AG04450 (cell line): Measurements from ENCODE around the gene MAD1L1. TPM values are rescaled to one million over a fixed set of nuclear protein-coding genes. Genes with fewer than 3 reads are reported as not detected.

Experiments
- CTCF ChIA-PET: fragments of 300-600, 350-600 bp; formaldehyde crosslinking; extraction: SDS; loops from one replicate; lab custom pipeline; 2022; ENCODE audit warnings: antibody characterized with exemption, inconsistent platforms; lab: Charles Lee
- POLR2A ChIA-PET: fragments of 350-600 bp; formaldehyde crosslinking; extraction: SDS; loops from one replicate; lab custom pipeline; 2021; ENCODE audit warnings: antibody characterized with exemption, inconsistent platforms; lab: Yijun Ruan, JAX
- DNase-seq: peaks from one replicate; pipeline ENCODE4 v3.0.0-alpha.2; 2011; ENCODE audit warnings: low read depth, low spot score
- H3K27ac ChIP-seq: one replicate; pipeline ENCODE4 v1.5.1; 2012; ENCODE audit warnings: low read depth, low read length, control low read depth
- H3K27me3 ChIP-seq: one replicate; pipeline ENCODE4 v1.6.0; 2012; ENCODE audit warnings: low read length; ENCODE audit not compliant: control insufficient read depth, insufficient read depth
- H3K4me3 ChIP-seq: 2 replicates; pipeline ENCODE4 v1.5.1; 2011; ENCODE audit warnings: mild to moderate bottlenecking, low read depth, low read length, control low read depth
- H3K9me3 ChIP-seq: 2 replicates; pipeline ENCODE4 v1.5.1; 2012; ENCODE audit warnings: low read length; ENCODE audit not compliant: control insufficient read depth, insufficient read depth
- CTCF ChIP-seq: IDR thresholded peaks from 2 replicates; pipeline ENCODE4 v1.5.1; 2011; ENCODE audit warnings: low read depth, low read length, control low read depth, inconsistent platforms
- polyA plus RNA-seq: library from polyadenylated mRNA; depleted of rRNA; stranded (reverse); fragments of >200 nt; gene quantifications from 2 replicates; pipeline ENCODE4 v1.2.3, GENCODE V29; 2011

Gene MAD1L1
- polyA plus RNA-seq, 1 experiment, result 11.9 TPM

GRCh38 chr7:1800902-1801301 lies 431.8 kb downstream of the MAD1L1 start:
- no peak for TF ChIP-seq CTCF
- Histone ChIP-seq H3K27ac (no peak overlapping the region), H3K9me3 (peaks cover 3% of the 10 kb centered on the region; the same call in 1 of the 2 replicates), H3K27me3 (peaks cover 13% of the 10 kb centered on the region), H3K4me3 (no peak overlapping the region)
- no peak for DNase-seq
- ChIA-PET POLR2A (no interaction called here), CTCF (no interaction called here)

- TF ChIP-seq CTCF, result no peak
- POLR2A ChIA-PET, result no interaction called here
- H3K27me3 ChIP-seq, result peaks cover 16% of the 10 kb centered on the region
- no peak overlapping the region for H3K4me3 ChIP-seq
- H3K27ac ChIP-seq, result no peak overlapping the region
- no peak for DNase-seq
- CTCF ChIA-PET, result no interaction called here
- peaks cover 7% of the 10 kb centered on the region for H3K9me3 ChIP-seq
Measured at GRCh38 chr7:1798191-1798590, 434.6 kb downstream of the MAD1L1 start.

GRCh38 chr7:1794888-1795542 lies 437.7 kb downstream of the MAD1L1 start:
- CTCF ChIA-PET, result no interaction called here
- H3K27me3 ChIP-seq, result peaks cover 3% of the 10 kb centered on the region
- peak; percentile 38; the same call in 1 of the 2 replicates for TF ChIP-seq CTCF
- POLR2A ChIA-PET, result no interaction called here
- DNase-seq, result no peak
- no peak overlapping the region for H3K27ac ChIP-seq
- H3K4me3 ChIP-seq, result no peak overlapping the region
- peaks cover 7% of the 10 kb centered on the region for H3K9me3 ChIP-seq

GRCh38 chr7:1787681-1788235 lies 445.0 kb downstream of the MAD1L1 start:
- H3K4me3 ChIP-seq, result no peak overlapping the region
- H3K9me3 ChIP-seq, result peaks cover 10% of the 10 kb centered on the region
- H3K27ac ChIP-seq, result no peak overlapping the region
- ChIA-PET POLR2A (no interaction called here), CTCF (no interaction called here)
- DNase-seq, result no peak
- H3K27me3 ChIP-seq, result no peaks in the 10 kb centered on the region
- no peak for TF ChIP-seq CTCF

- POLR2A ChIA-PET, result no interaction called here
- Histone ChIP-seq H3K27ac (no peak overlapping the region), H3K9me3 (peaks cover 10% of the 10 kb centered on the region), H3K4me3 (no peak overlapping the region), H3K27me3 (no peaks in the 10 kb centered on the region)
- CTCF ChIA-PET, result no interaction called here
- no peak for DNase-seq
- TF ChIP-seq CTCF, result no peak
Measured at GRCh38 chr7:1787241-1787640, 445.5 kb downstream of the MAD1L1 start.
